ENCODE measurements around the gene SCNN1G. TPM values are rescaled to one million over a fixed set of nuclear protein-coding genes. Genes with fewer than 3 reads are reported as not detected.
"Not testable (repeated sequence)": the region's sequence is repeated elsewhere in the genome, so short reads cannot be mapped to it uniquely, and the experiment has no call there.

Gene SCNN1G
- total RNA-seq: not detected

- peaks cover 59% of the 10 kb centered on the region for H3K27me3 Mint-ChIP-seq
- H3K4me3 Mint-ChIP-seq: peak within 1 kb of the TSS; percentile 16
- POLR2A ChIA-PET: no interaction called here
- no peaks in the 10 kb centered on the region for H3K36me3 Mint-ChIP-seq (ENCODE audit: low read depth)
- CTCF ChIA-PET: interaction anchor here (1.3 to 8.0 kb wide), 2 partner anchors 58 to 252 kb away, joined by 3 to 100 read pairs; no protein-coding TSS in a partner anchor
- H3K9me3 Mint-ChIP-seq: no peaks in the 10 kb centered on the region
- H3K4me1 Mint-ChIP-seq: peaks cover 8% of the 10 kb centered on the region
- no peak within 1 kb of the TSS for H3K27ac Mint-ChIP-seq
- no peak for DNase-seq
Observed at GRCh38 chr16:23182679-23183542, at the start of gene SCNN1G. TSS of gene SCNN1G (plus strand) at chr16:23182745. CDS start at chr16:23186272, 3,527 bp downstream.

GRCh38 chr16:23132775-23133463 is 49.6 kb upstream of the SCNN1G start:
- no peak overlapping the region for H3K27ac Mint-ChIP-seq
- CTCF ChIA-PET: no interaction called here
- DNase-seq: no peak
- no peak overlapping the region for H3K4me3 Mint-ChIP-seq
- peaks cover 15% of the 10 kb centered on the region for H3K9me3 Mint-ChIP-seq
- H3K4me1 Mint-ChIP-seq: peaks cover 3% of the 10 kb centered on the region
- POLR2A ChIA-PET: interaction anchor here (0.6 kb wide), 1 partner anchor 12 kb away, joined by 3 read pairs; no protein-coding TSS in a partner anchor
- peaks cover 4% of the 10 kb centered on the region for H3K36me3 Mint-ChIP-seq (ENCODE audit: low read depth)
- no peaks in the 10 kb centered on the region for H3K27me3 Mint-ChIP-seq

- ChIA-PET POLR2A (no interaction called here), CTCF (interaction anchor here (0.7 kb wide), 1 partner anchor 1793 kb away, joined by 3 read pairs; no protein-coding TSS in a partner anchor)
- Mint-ChIP-seq H3K4me1 (peaks cover 3% of the 10 kb centered on the region), H3K27me3 (no peaks in the 10 kb centered on the region), H3K4me3 (no peak overlapping the region), H3K9me3 (peaks cover 24% of the 10 kb centered on the region), H3K27ac (no peak overlapping the region), H3K36me3 (ENCODE audit: low read depth) (peaks cover 4% of the 10 kb centered on the region)
- no peak for DNase-seq
Observed at GRCh38 chr16:23134274-23134673, 48.3 kb upstream of the SCNN1G start.

GRCh38 chr16:23137256-23137655 is 45.3 kb upstream of the SCNN1G start:
- POLR2A ChIA-PET: no interaction called here
- Mint-ChIP-seq H3K4me3 (no peak overlapping the region), H3K36me3 (ENCODE audit: low read depth) (peaks cover 4% of the 10 kb centered on the region), H3K4me1 (peaks cover 3% of the 10 kb centered on the region), H3K27ac (no peak overlapping the region), H3K27me3 (no peaks in the 10 kb centered on the region), H3K9me3 (peaks cover 24% of the 10 kb centered on the region)
- CTCF ChIA-PET: no interaction called here
- no peak for DNase-seq

- Mint-ChIP-seq H3K4me1 (peaks cover under 1% of the 10 kb centered on the region), H3K36me3 (ENCODE audit: low read depth) (peaks cover 4% of the 10 kb centered on the region), H3K4me3 (no peak overlapping the region), H3K27ac (no peak overlapping the region), H3K27me3 (no peaks in the 10 kb centered on the region), H3K9me3 (peaks cover 24% of the 10 kb centered on the region)
- ChIA-PET CTCF (no interaction called here), POLR2A (no interaction called here)
- DNase-seq: no peak
Observed at GRCh38 chr16:23137818-23138217, 44.7 kb upstream of the SCNN1G start.

- no peak for DNase-seq
- ChIA-PET CTCF (no interaction called here), POLR2A (no interaction called here)
- H3K27me3 Mint-ChIP-seq: no peaks in the 10 kb centered on the region
- no peak overlapping the region for H3K4me3 Mint-ChIP-seq
- peaks cover 5% of the 10 kb centered on the region for H3K4me1 Mint-ChIP-seq
- H3K27ac Mint-ChIP-seq: no peak overlapping the region
- peaks cover 7% of the 10 kb centered on the region for H3K36me3 Mint-ChIP-seq (ENCODE audit: low read depth)
- H3K9me3 Mint-ChIP-seq: peaks cover 22% of the 10 kb centered on the region
Observed at GRCh38 chr16:23140107-23140506, 42.4 kb upstream of the SCNN1G start.

GRCh38 chr16:23141033-23141432 is 41.5 kb upstream of the SCNN1G start:
- H3K27ac Mint-ChIP-seq: no peak overlapping the region
- ChIA-PET CTCF (no interaction called here), POLR2A (no interaction called here)
- H3K36me3 Mint-ChIP-seq (ENCODE audit: low read depth): peaks cover 8% of the 10 kb centered on the region
- peaks cover 9% of the 10 kb centered on the region for H3K4me1 Mint-ChIP-seq
- H3K9me3 Mint-ChIP-seq: peaks cover 18% of the 10 kb centered on the region
- no peak overlapping the region for H3K4me3 Mint-ChIP-seq
- no peak for DNase-seq
- no peaks in the 10 kb centered on the region for H3K27me3 Mint-ChIP-seq

GRCh38 chr16:23141500-23141899 is 41.0 kb upstream of the SCNN1G start:
- Mint-ChIP-seq H3K27ac (no peak overlapping the region), H3K9me3 (peaks cover 16% of the 10 kb centered on the region), H3K4me1 (peaks cover 9% of the 10 kb centered on the region), H3K36me3 (ENCODE audit: low read depth) (peaks cover 8% of the 10 kb centered on the region), H3K27me3 (no peaks in the 10 kb centered on the region), H3K4me3 (no peak overlapping the region)
- no peak for DNase-seq
- POLR2A ChIA-PET: no interaction called here
- CTCF ChIA-PET: no interaction called here

GRCh38 chr16:23141959-23142740 is 40.4 kb upstream of the SCNN1G start:
- DNase-seq: no peak
- CTCF ChIA-PET: no interaction called here
- Mint-ChIP-seq H3K36me3 (ENCODE audit: low read depth) (peaks cover 8% of the 10 kb centered on the region), H3K4me1 (peaks cover 9% of the 10 kb centered on the region), H3K27me3 (no peaks in the 10 kb centered on the region), H3K4me3 (no peak overlapping the region), H3K27ac (no peak overlapping the region), H3K9me3 (peaks cover 14% of the 10 kb centered on the region)
- POLR2A ChIA-PET: no interaction called here

GRCh38 chr16:23143391-23143790 is 39.2 kb upstream of the SCNN1G start:
- H3K27me3 Mint-ChIP-seq: peaks cover 1% of the 10 kb centered on the region
- H3K4me1 Mint-ChIP-seq: peaks cover 18% of the 10 kb centered on the region
- H3K27ac Mint-ChIP-seq: no peak overlapping the region
- peaks cover 4% of the 10 kb centered on the region for H3K36me3 Mint-ChIP-seq (ENCODE audit: low read depth)
- ChIA-PET CTCF (no interaction called here), POLR2A (interaction anchor here (0.7 kb wide), 1 partner anchor 21 kb away, joined by 3 read pairs; no protein-coding TSS in a partner anchor)
- no peak for DNase-seq
- H3K4me3 Mint-ChIP-seq: no peak overlapping the region
- peaks cover 6% of the 10 kb centered on the region for H3K9me3 Mint-ChIP-seq

GRCh38 chr16:23144393-23144792 is 38.2 kb upstream of the SCNN1G start:
- not testable (repeated sequence) for H3K36me3 Mint-ChIP-seq (ENCODE audit: low read depth); H3K27me3 Mint-ChIP-seq; H3K27ac Mint-ChIP-seq; H3K9me3 Mint-ChIP-seq; DNase-seq; H3K4me3 Mint-ChIP-seq
- ChIA-PET POLR2A (interaction anchor here (1.2 kb wide), 1 partner anchor 11 kb away, joined by 3 read pairs; no protein-coding TSS in a partner anchor), CTCF (interaction anchor here (1.0 kb wide), 1 partner anchor 20 kb away, joined by 4 read pairs; no protein-coding TSS in a partner anchor)
- peaks cover 18% of the 10 kb centered on the region for H3K4me1 Mint-ChIP-seq

GRCh38 chr16:23145186-23145585 is 37.4 kb upstream of the SCNN1G start:
- ChIA-PET POLR2A (interaction anchor here (1.2 kb wide), 1 partner anchor 12 kb away, joined by 3 read pairs; no protein-coding TSS in a partner anchor), CTCF (interaction anchor here (1.0 kb wide), 1 partner anchor 20 kb away, joined by 4 read pairs; no protein-coding TSS in a partner anchor)
- H3K27ac Mint-ChIP-seq: no peak overlapping the region
- peaks cover 26% of the 10 kb centered on the region for H3K4me1 Mint-ChIP-seq
- peaks cover 4% of the 10 kb centered on the region for H3K36me3 Mint-ChIP-seq (ENCODE audit: low read depth)
- H3K27me3 Mint-ChIP-seq: peaks cover 1% of the 10 kb centered on the region
- DNase-seq: no peak
- H3K4me3 Mint-ChIP-seq: no peak overlapping the region
- H3K9me3 Mint-ChIP-seq: no peaks in the 10 kb centered on the region

GRCh38 chr16:23145608-23146007 is 36.9 kb upstream of the SCNN1G start:
- Mint-ChIP-seq H3K27ac (no peak overlapping the region), H3K4me1 (peaks cover 28% of the 10 kb centered on the region), H3K27me3 (peaks cover 1% of the 10 kb centered on the region), H3K9me3 (no peaks in the 10 kb centered on the region), H3K36me3 (ENCODE audit: low read depth) (peaks cover 4% of the 10 kb centered on the region), H3K4me3 (no peak overlapping the region)
- no peak for DNase-seq
- CTCF ChIA-PET: no interaction called here
- POLR2A ChIA-PET: interaction anchor here (1.2 kb wide), 1 partner anchor 13 kb away, joined by 3 read pairs; no protein-coding TSS in a partner anchor
